Mononuclear cell (primary cell): ENCODE results near the gene LTBP4. TPM values are rescaled to one million over a fixed set of nuclear protein-coding genes. Genes with fewer than 3 reads are reported as not detected.
"Not testable (repeated sequence)": the region's sequence is repeated elsewhere in the genome, so short reads cannot be mapped to it uniquely, and the experiment has no call there.

Source experiments
- H3K27me3 ChIP-seq: 2 replicates; pipeline ENCODE4 v1.6.0; 2011; ENCODE audit warnings: low read length, control low read depth; ENCODE audit not compliant: insufficient read depth
- H3K4me1 ChIP-seq: 2 replicates; pipeline ENCODE4 v1.5.1; 2011; ENCODE audit warnings: mild to moderate bottlenecking, low read length, control low read depth; ENCODE audit not compliant: insufficient read depth
- H3K4me3 ChIP-seq: 2 replicates; pipeline ENCODE4 v1.5.1; 2011; ENCODE audit warnings: mild to moderate bottlenecking, low read length, moderate library complexity
- H3K9me3 ChIP-seq: 2 replicates; pipeline ENCODE4 v1.5.1; 2011; ENCODE audit warnings: low read depth, mild to moderate bottlenecking, control low read depth, low read length
- total RNA-seq: library from RNA; depleted of rRNA; stranded (reverse); fragments of >200 nt; gene quantifications from one replicate; pipeline ENCODE4 v1.2.3, GENCODE V29; 2012

The LTBP4 gene
- total RNA-seq, 1 donor: 16.2 TPM

- Histone ChIP-seq H3K4me1 (peaks cover 38% of the 10 kb centered on the region), H3K4me3 (no peak overlapping the region), H3K27me3 (no peaks in the 10 kb centered on the region), H3K9me3 (no peaks in the 10 kb centered on the region)
Observed at GRCh38 chr19:40586611-40587010, 14.6 kb upstream of the LTBP4 start.

GRCh38 chr19:40588110-40588854 is 12.9 kb upstream of the LTBP4 start:
- no peak overlapping the region for H3K4me3 ChIP-seq
- no peaks in the 10 kb centered on the region for H3K9me3 ChIP-seq
- H3K27me3 ChIP-seq: no peaks in the 10 kb centered on the region
- H3K4me1 ChIP-seq: peaks cover 34% of the 10 kb centered on the region

DNA sequence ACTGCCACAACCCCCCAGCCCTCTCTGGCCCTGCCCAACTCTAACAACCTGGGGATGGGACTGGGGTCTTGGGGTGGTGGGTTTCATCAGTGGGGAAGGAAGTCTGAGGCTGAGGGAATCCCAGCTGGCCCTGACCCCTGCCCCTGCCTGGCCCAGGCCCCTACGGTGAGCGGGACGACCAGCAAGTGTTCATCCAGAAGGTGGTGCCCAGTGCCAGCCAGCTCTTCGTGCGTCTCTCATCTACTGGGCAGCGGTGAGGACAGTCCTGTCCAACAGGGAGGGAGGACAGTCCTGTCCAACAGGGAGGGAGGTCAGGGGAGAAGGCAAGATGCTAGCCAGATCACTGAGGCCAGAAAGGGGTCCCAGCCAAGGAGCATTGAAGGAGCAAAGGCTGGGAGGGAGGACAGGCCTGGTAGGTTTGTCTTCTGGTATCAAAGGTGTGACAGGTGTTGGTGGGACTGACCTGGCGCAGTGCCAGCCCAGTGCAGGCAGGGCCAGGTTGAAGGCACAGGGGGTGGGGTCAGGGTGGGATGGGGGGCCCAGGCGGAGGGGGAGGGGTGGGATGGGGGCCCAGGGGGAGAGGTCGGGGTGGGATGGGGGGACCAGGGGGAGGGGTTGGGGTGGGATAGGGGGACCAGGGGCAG is 12.1 kb upstream of the LTBP4 start:
- Histone ChIP-seq H3K4me3 (no peak overlapping the region), H3K4me1 (peaks cover 27% of the 10 kb centered on the region), H3K9me3 (no peaks in the 10 kb centered on the region), H3K27me3 (no peaks in the 10 kb centered on the region)

DNA sequence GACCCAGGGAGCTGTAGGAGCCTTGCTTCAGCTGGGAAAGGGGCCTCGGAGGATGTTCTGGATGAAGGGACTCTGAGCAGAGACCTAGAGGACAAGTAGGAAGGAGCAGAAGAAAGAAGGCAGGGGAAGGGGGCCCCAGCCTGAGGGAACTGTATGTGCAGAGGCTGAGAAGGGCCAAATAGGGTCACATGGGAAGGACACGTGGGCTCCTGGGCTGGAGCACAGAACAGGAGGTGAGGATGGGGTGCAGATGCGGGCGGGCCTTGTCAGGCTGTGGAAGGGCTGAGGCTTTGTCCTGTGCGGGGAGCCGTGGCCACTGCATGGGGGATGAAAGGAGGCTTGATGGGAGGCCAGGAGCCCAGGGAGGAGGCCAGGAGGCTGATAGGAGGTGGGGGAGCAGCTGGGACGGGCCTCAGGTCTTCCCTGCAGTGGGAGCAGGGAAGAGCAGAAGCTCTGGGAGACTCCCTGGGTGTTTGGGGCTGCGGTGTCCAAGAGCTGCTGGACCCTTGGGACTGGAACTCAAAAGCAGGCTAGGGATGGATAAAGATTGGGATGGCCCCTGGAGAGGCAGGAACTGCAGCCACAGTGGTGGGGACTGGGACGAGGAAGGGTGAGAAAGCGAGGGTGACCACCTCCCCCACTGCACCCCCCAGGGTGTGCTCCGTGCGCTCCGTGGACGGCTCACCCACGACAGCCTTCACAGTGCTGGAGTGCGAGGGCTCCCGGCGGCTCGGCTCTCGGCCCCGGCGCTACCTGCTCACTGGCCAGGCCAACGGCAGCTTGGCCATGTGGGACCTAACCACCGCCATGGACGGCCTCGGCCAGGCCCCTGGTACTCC is 11.4 kb upstream of the LTBP4 start:
- H3K27me3 ChIP-seq: no peaks in the 10 kb centered on the region
- H3K4me3 ChIP-seq: no peak overlapping the region
- H3K9me3 ChIP-seq: no peaks in the 10 kb centered on the region
- peaks cover 26% of the 10 kb centered on the region for H3K4me1 ChIP-seq

GRCh38 chr19:40590464-40591265 is 10.5 kb upstream of the LTBP4 start:
- Histone ChIP-seq H3K27me3 (no peaks in the 10 kb centered on the region), H3K9me3 (no peaks in the 10 kb centered on the region), H3K4me3 (no peak overlapping the region), H3K4me1 (peaks cover 17% of the 10 kb centered on the region)

DNA sequence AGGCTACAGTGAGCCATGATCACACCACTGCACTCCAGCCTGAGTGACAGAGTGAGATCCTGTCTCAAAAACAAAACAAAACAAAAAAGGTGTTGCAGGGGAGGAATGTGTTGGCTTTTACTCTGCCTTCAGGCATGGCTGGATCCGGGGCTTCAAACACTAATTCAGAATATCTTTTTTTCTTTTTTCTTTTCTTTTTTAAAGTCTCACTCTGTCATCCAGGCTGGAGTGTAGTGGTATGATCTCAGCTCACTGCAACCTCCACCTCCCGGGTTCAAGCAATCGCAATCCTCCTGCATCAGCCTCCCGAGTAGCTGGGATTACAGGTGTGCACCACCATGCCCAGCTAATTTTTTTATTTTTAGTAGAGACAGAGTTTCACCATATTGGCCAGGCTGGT is 9.4 kb upstream of the LTBP4 start:
- H3K9me3 ChIP-seq, H3K4me3 ChIP-seq, H3K27me3 ChIP-seq: not testable (repeated sequence)

GRCh38 chr19:40592170-40592569 is 9.0 kb upstream of the LTBP4 start:
- no peak overlapping the region for H3K4me3 ChIP-seq
- peaks cover 9% of the 10 kb centered on the region for H3K27me3 ChIP-seq
- no peaks in the 10 kb centered on the region for H3K9me3 ChIP-seq
- peaks cover 9% of the 10 kb centered on the region for H3K4me1 ChIP-seq

More for the DNA sequence above, 9.4 kb upstream of the LTBP4 start:
- not testable (repeated sequence) for H3K4me1 ChIP-seq

DNA sequence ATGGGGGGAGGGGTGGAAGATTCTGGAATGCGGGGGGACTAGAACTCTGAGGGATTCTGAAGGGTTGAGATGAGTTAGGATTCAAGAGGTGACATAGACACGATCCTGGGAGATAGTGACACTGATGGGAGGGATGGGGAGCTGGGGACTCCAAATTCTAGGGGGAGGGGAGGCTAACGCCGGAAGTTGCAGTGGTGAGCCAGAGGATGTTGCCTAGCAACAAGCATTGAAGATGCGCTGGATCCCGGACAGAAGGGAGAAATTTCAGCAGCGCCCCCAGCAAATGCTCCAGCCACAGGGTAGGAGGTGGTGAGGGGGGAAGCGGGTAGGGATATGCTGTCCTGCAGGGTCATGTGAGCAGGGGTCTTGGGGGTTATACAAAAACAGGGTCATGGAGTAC is 6.9 kb upstream of the LTBP4 start:
- H3K9me3 ChIP-seq: no peaks in the 10 kb centered on the region
- peaks cover 24% of the 10 kb centered on the region for H3K4me1 ChIP-seq
- H3K4me3 ChIP-seq: no peak overlapping the region
- peaks cover 24% of the 10 kb centered on the region for H3K27me3 ChIP-seq

DNA sequence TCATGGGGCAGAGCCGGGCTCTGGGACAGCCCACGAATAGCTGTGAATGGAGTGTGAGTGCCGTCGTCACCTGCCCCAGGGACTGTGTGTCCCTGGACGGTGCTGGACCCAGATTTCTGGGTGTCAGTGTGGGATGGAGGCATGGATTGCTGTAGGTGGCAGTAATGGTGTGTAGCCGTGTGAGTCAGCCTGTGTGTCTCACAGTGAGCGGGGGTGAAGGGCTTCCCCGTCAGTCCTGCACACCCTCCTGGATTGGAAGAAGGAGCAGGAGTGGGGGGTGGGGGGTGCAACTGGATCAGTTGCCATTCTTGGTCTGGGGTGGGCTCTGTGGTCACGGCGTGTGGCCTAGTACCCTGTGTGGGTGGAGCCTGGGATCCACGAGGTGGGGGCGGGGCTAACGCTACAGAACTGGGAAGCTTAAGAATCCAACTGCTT is 6.5 kb upstream of the LTBP4 start:
- H3K9me3 ChIP-seq: no peaks in the 10 kb centered on the region
- H3K27me3 ChIP-seq: peaks cover 28% of the 10 kb centered on the region
- no peak overlapping the region for H3K4me3 ChIP-seq
- peaks cover 28% of the 10 kb centered on the region for H3K4me1 ChIP-seq

DNA sequence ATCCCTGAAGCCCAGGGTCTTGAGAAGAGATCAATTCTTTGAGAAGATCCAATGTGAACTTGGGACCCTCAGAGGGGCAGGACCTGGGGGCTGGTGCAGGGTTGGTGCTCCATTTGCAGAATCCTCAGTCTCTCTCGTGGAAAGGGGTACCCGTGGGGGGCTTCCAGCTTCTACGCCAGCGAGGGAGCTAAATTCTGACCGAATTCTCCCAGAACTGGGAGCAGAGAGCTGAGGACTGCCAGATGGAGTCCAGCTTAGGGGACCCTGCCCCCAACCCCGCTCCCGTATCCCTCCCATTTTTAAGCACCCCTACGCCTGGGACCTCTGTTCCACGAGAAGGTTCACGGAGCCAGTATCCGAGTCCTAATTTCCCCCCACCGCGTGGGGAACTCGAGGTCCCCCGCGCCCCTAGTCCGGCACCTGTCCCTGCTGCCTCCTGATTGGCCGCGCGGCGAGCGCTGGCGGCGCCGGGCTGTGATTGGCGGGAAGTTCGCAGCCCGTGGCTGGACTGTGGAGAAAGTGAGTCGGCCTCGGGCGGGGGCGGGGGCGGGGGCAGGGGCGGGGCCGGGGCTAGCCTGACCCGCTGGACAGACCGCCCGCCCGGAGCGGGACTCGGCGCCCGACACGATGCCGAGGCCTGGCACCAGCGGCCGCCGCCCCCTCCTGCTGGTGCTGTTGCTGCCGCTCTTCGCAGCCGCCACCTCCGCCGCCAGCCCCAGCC is 4.4 kb upstream of the LTBP4 start:
- peaks cover 43% of the 10 kb centered on the region for H3K27me3 ChIP-seq
- no peak overlapping the region for H3K4me3 ChIP-seq
- H3K9me3 ChIP-seq: no peaks in the 10 kb centered on the region
- peaks cover 47% of the 10 kb centered on the region for H3K4me1 ChIP-seq

- H3K4me3 ChIP-seq: no peak overlapping the region
- H3K9me3 ChIP-seq: no peaks in the 10 kb centered on the region
- H3K4me1 ChIP-seq: peaks cover 51% of the 10 kb centered on the region
- peaks cover 47% of the 10 kb centered on the region for H3K27me3 ChIP-seq
Observed at GRCh38 chr19:40597329-40597838, 3.8 kb upstream of the LTBP4 start.

DNA sequence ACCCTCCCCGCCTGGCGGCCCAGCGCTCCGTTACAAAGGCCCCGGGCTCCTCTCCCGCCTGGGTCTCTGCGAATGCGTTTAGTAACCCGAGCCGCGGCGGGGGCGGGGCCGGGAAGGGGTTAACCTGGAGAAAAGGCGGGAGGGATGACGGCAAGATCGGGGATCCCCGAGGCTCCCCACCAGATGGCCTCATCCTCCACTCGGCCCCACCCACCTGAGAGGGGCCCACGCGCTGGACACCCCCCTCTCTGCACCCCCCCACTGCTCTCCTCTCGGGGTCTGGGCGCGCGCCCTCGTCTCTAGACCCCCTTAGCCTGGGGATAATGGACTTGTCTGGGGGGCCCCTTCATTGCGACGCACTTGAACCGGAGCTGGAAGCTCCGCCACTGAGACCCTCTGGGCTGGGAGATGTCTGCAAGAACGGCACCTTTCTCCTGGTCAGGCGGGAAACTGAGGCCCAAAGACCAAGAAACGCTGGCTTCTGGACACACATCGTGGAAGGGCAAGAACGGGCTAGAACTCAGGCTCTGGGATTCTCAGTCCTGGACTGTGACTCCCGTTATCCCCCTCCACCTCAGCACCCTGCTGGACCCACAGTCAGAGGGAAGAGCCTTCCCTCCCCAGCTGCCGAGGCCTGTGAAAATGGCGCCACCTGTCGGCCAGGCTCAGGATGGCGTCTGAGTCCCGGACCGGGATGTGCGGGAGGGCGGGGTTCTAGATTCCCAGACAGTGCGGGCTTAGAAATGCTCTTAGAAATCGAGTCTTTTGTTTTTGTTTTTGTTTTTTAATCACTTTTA is 2.9 kb upstream of the LTBP4 start:
- H3K9me3 ChIP-seq: no peaks in the 10 kb centered on the region
- no peak overlapping the region for H3K4me3 ChIP-seq
- peaks cover 57% of the 10 kb centered on the region for H3K4me1 ChIP-seq
- H3K27me3 ChIP-seq: peaks cover 55% of the 10 kb centered on the region

DNA sequence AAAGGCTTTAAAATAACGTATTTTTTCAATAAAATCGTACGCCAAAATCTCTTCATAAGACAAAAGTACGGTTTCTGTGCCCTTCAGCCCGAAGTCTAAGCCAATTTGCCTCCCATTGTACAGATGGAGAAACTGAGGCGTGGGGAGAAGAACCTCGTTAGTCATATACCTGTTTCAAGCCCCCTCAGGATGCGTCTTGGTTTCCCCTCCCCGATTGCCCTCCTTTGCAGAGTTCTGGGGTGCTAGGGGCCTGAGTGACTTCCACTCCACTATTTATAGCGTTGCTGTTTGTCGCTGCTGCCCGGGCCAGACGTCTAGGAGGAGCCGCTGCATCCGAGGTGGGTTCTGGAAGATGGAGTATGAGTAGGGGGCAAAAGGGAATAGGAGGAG is 2.3 kb upstream of the LTBP4 start:
- peaks cover 55% of the 10 kb centered on the region for H3K27me3 ChIP-seq
- peaks cover 63% of the 10 kb centered on the region for H3K4me1 ChIP-seq
- no peak overlapping the region for H3K4me3 ChIP-seq
- H3K9me3 ChIP-seq: no peaks in the 10 kb centered on the region
